ENCODE data around the gene BCL2.

BCL2 gene

DNA sequence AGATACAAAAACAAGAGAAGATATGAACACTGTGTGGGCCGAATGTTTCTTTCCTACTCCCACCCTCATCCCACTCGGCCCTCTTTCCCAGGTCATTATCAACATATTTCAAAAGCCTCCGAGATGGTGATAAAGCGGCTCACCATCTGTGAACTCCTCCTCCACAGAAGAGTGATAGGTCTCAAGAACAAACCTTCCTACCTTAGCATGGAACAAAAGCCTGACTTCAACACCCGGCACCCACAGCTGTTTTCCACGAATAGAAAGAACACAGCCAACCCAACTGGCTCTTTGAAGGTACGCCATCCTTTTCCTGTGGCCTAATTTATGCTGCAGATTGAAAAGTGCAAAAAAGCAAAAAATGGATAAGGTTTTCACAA is 28.8 kb downstream of the BCL2 start:
- TF ChIP-seq, protein P1, sequence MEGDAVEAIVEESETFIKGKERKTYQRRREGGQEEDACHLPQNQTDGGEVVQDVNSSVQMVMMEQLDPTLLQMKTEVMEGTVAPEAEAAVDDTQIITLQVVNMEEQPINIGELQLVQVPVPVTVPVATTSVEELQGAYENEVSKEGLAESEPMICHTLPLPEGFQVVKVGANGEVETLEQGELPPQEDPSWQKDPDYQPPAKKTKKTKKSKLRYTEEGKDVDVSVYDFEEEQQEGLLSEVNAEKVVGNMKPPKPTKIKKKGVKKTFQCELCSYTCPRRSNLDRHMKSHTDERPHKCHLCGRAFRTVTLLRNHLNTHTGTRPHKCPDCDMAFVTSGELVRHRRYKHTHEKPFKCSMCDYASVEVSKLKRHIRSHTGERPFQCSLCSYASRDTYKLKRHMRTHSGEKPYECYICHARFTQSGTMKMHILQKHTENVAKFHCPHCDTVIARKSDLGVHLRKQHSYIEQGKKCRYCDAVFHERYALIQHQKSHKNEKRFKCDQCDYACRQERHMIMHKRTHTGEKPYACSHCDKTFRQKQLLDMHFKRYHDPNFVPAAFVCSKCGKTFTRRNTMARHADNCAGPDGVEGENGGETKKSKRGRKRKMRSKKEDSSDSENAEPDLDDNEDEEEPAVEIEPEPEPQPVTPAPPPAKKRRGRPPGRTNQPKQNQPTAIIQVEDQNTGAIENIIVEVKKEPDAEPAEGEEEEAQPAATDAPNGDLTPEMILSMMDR (IDR thresholded peaks at IDR 0.05) = no peak
- TF ChIP-seq ZFX (IDR thresholded peaks at IDR 0.05; ENCODE audit: borderline replicate concordance) = no peak
- no peak overlapping the region for H3K27ac ChIP-seq

DNA sequence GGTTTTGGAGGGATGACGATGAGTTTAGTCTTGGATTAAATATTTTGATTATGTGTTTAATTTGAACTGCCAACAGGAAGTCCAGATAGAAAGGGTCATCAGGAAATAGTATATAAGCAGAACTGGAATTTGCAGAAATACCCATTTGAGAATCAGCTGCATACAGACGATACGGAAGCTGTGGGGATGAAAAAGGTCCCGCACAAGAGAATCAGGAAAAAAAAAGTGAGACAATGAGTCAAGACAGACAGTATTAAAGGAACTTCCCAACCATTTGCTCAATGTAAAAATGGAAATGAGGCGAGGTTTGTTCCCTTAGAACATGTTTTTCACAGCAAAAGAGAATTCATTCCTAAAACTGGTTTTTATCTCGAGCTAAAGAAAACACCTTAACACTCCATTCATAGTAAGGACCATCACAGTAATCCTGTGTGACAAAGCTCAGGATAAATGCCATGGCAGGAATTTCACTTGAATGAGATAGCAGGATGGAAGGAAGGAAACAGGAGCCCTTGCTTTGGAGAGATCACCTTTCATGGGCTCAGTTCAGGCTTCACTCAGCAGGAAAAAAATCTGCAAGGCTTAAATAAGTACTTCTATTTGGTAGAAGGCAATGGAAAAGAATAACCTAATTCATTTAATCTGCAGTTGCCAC is 29.3 kb downstream of the BCL2 start:
- TF ChIP-seq ZFX (IDR thresholded peaks at IDR 0.05; ENCODE audit: borderline replicate concordance) = no peak
- TF ChIP-seq, protein P1 (IDR thresholded peaks at IDR 0.05) = no peak

DNA sequence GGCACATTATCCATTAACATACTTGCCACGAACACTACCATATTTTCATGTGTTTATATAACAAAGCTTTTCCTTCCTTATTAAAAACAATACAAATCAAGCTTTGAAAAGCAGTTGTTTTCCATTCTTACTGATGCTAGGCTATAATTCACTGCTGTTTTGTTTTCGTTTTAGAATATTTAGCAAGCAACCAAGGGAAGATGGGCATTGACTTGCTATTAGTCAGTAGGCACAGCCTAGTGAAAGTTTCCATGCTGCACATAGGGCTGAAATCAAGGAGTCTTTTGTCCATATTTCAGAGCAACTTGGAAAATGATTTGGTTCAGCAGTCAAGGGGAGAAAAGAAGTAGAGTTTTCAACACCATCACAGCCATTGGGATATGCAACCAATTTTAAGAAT is 31.3 kb downstream of the BCL2 start:
- no peak overlapping the region for H3K27ac ChIP-seq
- TF ChIP-seq ZFX (IDR thresholded peaks at IDR 0.05; ENCODE audit: borderline replicate concordance) = no peak
- TF ChIP-seq, protein P1 (IDR thresholded peaks at IDR 0.05) = no peak

More for the DNA sequence above, 29.3 kb downstream of the BCL2 start:
- no peak overlapping the region for H3K27ac ChIP-seq

DNA sequence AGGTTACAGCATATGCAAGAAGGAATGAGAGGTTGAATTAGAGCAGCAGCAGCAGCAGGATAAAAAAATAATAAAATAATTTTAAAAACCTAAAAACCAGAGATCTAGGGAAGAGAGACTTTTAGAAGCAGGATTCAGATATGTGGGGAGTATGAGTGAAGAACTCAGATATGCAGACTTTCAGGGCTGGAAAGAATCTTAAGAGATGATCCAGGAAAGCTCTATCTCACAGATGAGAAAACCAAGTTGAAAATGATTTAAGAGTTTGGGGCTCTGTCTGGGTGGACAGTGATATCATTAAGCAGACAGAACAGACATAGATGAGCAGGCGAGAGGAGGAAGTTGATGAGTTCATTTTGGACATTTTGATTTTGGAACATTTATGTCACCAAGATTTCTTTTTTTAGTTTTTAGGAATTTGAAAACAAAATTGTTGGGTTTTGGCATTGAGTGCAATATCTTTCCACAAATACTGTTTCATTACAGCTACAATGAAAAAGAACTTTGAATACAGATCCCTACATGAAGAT is 31.8 kb downstream of the BCL2 start:
- no peak overlapping the region for H3K27ac ChIP-seq
- TF ChIP-seq, protein P1 (IDR thresholded peaks at IDR 0.05) = no peak
- no peak for TF ChIP-seq ZFX (IDR thresholded peaks at IDR 0.05; ENCODE audit: borderline replicate concordance)

DNA sequence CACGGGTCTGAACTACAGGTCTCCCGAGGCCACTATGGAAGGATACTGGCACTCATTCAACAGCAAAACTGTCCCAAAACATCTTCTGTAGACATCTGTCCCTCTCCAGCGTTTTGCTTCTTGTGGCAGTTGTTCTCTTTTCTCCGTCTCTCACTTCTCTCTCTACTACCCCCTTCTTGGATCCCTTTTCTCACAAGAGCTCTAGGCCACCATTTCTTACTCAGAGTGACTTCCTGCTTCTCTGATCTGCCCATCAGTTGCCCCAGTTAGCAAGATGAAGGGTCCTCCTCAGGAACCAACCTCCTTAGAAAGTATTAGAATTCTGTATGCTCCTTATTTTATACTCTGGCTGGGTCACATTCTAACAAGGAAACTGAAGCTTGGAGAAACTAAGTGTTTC is 32.6 kb downstream of the BCL2 start:
- TF ChIP-seq, protein P1 (IDR thresholded peaks at IDR 0.05) = no peak
- no peak for TF ChIP-seq ZFX (IDR thresholded peaks at IDR 0.05; ENCODE audit: borderline replicate concordance)
- no peak overlapping the region for H3K27ac ChIP-seq

DNA sequence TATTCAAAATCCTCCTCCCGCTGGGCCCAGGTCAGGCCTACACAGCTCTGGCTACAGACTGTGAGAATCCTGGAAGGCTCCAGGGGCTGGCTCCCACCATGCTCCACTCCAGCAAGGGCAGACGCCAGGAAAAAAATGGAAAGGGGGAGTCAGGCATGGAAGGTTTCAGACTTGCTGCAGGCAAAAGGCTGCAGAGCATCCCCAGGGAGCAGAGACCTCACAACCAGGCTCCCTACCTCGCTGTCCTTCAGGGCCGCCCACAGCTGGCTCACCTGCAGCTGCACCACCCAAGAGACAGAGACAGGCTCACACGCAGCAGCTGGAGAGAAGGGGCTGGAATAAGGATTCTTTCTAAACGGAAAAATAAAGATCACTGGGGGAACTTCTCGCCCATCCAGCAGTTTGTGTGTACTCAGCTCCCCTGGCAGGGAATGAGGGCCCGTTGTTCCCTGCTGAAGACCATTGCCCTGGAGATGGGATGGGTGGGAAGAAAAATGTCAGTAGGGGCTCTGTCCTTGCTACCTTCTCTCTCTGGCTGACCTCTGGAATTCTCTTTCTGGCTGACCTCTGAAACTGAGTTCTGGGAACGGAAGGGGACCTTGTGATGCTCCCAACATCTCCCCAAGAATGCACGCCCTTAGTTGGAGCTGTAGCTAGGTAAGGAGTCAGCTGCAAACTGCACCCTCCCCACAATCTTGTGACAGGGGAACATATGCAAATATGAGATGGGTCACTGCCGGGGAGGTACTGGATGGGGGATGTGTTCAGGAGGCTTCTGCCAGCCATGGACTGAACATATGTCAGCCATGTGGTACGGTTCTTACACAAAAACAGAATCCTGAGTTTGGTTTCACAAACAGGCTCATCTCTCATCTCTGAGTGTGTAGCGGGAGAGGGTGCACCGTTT is 34.5 kb downstream of the BCL2 start:
- TF ChIP-seq, protein P1 (IDR thresholded peaks at IDR 0.05) = no peak
- TF ChIP-seq ZFX (IDR thresholded peaks at IDR 0.05; ENCODE audit: borderline replicate concordance) = no peak
- no peak overlapping the region for H3K27ac ChIP-seq
